GM13977 (cell line): ENCODE measurements around the gene IL1A.
A peak's percentile ranks its signal among the peaks of the same experiment; 100 is the strongest.

Experiments
- DNase-seq: peaks from one replicate; pipeline ENCODE4 v3.0.0; 2012; ENCODE audit warnings: low spot score
- CTCF ChIP-seq: IDR thresholded peaks from 2 replicates; pipeline ENCODE4 v1.5.1; 2012; ENCODE audit warnings: mild to moderate bottlenecking, control low read depth; ENCODE audit not compliant: insufficient read depth; ENCODE audit errors: extremely low read depth, missing control alignments
- in situ Hi-C: fragments of 300-500 bp; cut with MboI; formaldehyde crosslinking; loops from one replicate; pipeline ENCODE4 v1.12.0; 2022; ENCODE audit warnings: low sequenced_read_pairs, low pct_unique_long_range_greater_than_20kb, mixed read lengths, inconsistent platforms; ENCODE audit not compliant: unreplicated experiment

Gene IL1A

GRCh38 chr2:112749755-112750559 is 34.3 kb downstream of the IL1A start:
- in situ Hi-C loops, result loop anchor here (10.0 kb wide), 2 partner anchors 135 to 195 kb away; no protein-coding TSS in a partner anchor
- peak; percentile 66 for DNase-seq
- peak; percentile 97 for TF ChIP-seq CTCF

- no peak for TF ChIP-seq CTCF
- in situ Hi-C loops, result loop anchor here (10.0 kb wide), 1 partner anchor 204 kb away; no protein-coding TSS in a partner anchor
- no peak for DNase-seq
These were observed 43.8 kb downstream of the IL1A start for GRCh38 chr2:112740527-112740926.

GRCh38 chr2:112737542-112738232 is 46.6 kb downstream of the IL1A start:
- in situ Hi-C loops, result no loop called here
- TF ChIP-seq CTCF, result no peak
- DNase-seq, result no peak

GRCh38 chr2:112733871-112734270 is 50.4 kb downstream of the IL1A start:
- TF ChIP-seq CTCF, result no peak
- in situ Hi-C loops, result loop anchor here (5.0 kb wide), 1 partner anchor 132 kb away; no protein-coding TSS in a partner anchor
- no peak for DNase-seq

- no peak for TF ChIP-seq CTCF
- DNase-seq, result no peak
- in situ Hi-C loops, result loop anchor here (5.0 kb wide), 1 partner anchor 131 kb away; no protein-coding TSS in a partner anchor
These were observed 50.8 kb downstream of the IL1A start for GRCh38 chr2:112733456-112733855.

GRCh38 chr2:112731479-112731878 is 52.8 kb downstream of the IL1A start:
- in situ Hi-C loops, result loop anchor here (5.0 kb wide), 1 partner anchor 129 kb away; no protein-coding TSS in a partner anchor
- TF ChIP-seq CTCF, result no peak
- DNase-seq, result no peak
